NCI-H82 treated with DMSO at 0.1 percent for 48 hours (cell line): ENCODE measurements around the gene GABRD.

Experiments used
- DNase-seq: peaks from one replicate; lab custom pipeline; 2025; ENCODE audit not compliant: unreplicated experiment; lab: John Stamatoyannopoulos, UW

Gene GABRD

GRCh38 chr1:2072891-2073290, 53.7 kb downstream of the GABRD start:
- no peak for DNase-seq

- DNase-seq = no peak
Measured at GRCh38 chr1:2073382-2074230, 54.5 kb downstream of the GABRD start.

GRCh38 chr1:2074396-2074795, 55.3 kb downstream of the GABRD start:
- DNase-seq = no peak

- DNase-seq = no peak
Measured at GRCh38 chr1:2074944-2075740, 56.0 kb downstream of the GABRD start.

GRCh38 chr1:2076826-2077225, 57.7 kb downstream of the GABRD start:
- DNase-seq = no peak

- DNase-seq = no peak
Measured at GRCh38 chr1:2078170-2078569, 59.0 kb downstream of the GABRD start.

- DNase-seq = no peak
Measured at GRCh38 chr1:2079396-2080085, 60.4 kb downstream of the GABRD start.

GRCh38 chr1:2080140-2080539, 61.0 kb downstream of the GABRD start:
- no peak for DNase-seq
